Panc1 (cell line): ENCODE data around the gene CCDC148.

Experiments used
- CTCF ChIP-seq: fragments of 450-650 bp; IDR thresholded peaks from 2 replicates; pipeline ENCODE4 v1.5.1; 2017; ENCODE audit warnings: mild to moderate bottlenecking
- POLR2AphosphoS5 ChIP-seq: IDR thresholded peaks from 2 replicates; pipeline ENCODE4 v1.6.1; 2012; ENCODE audit warnings: mild to moderate bottlenecking, low read depth, low read length, moderate library complexity
- REST ChIP-seq, 2 experiments: IDR thresholded peaks; 2 replicates each; pipeline ENCODE4 v1.6.1; 2011 to 2012; ENCODE audit warnings: low read depth in 2 of 2, control low read depth in 1 of 2, low read length in 1 of 2, mild to moderate bottlenecking in 1 of 2, moderate library complexity in 1 of 2; ENCODE audit not compliant: insufficient read depth in 1 of 2
- TCF7L2 ChIP-seq: IDR thresholded peaks from 2 replicates; pipeline ENCODE4 v1.6.1; 2011; ENCODE audit warnings: mild to moderate bottlenecking, low read depth, low read length, inconsistent platforms

- no peak for TF ChIP-seq CTCF
- no peak for TF ChIP-seq POLR2AphosphoS5
- no peak for TF ChIP-seq TCF7L2
- TF ChIP-seq REST (IDR thresholded peaks at IDR 0.05; ENCODE audit: insufficient read depth in 1 of 2, low read depth in 2 of 2, low read length in 1 of 2): no peak
These were observed 63.9 kb downstream of the CCDC148 start for GRCh38 chr2:158392687-158393086.
